A375 (cell line): ENCODE data around the gene CFAP298. TPM values are rescaled to one million over a fixed set of nuclear protein-coding genes. Genes with fewer than 3 reads are reported as not detected.

Experiments used
- small RNA-seq: library from RNA; depleted of rRNA; stranded (forward); fragments of <200 nt; gene quantifications from one replicate; pipeline ENCODE3, GENCODE V24; 2014
- total RNA-seq: library from RNA; depleted of rRNA; stranded (reverse); fragments of >200 nt; shearing (Covaris generic); gene quantifications from 2 replicates; pipeline ENCODE4 v1.2.3, GENCODE V29; 2014; rRNA removed

CFAP298 gene, protein sequence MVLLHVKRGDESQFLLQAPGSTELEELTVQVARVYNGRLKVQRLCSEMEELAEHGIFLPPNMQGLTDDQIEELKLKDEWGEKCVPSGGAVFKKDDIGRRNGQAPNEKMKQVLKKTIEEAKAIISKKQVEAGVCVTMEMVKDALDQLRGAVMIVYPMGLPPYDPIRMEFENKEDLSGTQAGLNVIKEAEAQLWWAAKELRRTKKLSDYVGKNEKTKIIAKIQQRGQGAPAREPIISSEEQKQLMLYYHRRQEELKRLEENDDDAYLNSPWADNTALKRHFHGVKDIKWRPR
- total RNA-seq, result 64.5 and 74.8 TPM in 2 replicates

DNA sequence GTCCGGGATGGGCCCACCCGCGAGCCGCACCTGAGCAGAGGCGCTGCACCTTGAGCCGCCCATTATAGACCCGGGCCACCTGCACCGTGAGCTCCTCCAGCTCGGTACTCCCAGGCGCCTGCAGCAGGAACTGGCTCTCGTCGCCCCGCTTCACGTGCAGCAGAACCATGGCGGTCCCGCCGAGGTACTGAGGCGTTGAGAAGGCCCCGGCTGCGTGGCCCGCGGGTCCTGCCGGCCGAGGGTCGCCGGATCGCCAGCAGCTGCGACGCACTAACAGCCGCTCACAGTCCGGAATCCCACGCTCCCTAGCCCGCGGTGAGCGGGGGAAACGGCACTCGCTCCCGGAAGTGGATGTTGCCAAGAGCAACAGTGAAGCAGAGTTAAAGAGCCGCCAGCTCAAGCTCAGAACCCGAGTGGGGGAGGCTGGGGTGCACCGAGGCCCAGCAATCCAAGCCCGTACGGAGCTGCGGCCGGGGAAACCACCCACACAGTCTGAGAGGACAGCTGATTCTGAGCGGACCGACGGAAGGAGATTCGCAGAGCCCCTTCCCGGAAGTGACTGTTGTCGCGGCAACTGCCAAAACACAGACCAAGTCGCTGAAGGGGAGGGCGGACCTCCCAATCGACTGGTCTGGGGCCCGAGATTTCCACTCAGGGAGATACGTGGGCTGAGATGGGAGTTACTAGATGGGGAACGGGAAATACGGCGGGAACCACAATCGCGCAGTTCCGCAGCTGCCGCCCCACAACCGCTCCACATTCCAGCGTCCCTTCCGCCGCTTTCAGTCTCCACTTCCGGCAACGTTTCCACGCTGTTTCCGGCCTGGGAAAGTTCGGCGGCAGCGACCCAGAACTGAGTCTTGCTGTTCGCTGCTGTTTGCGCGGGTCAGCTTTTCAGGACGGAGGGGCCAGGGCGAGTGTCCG lies at the start of gene CFAP298:
Gene CFAP298, minus strand, starts transcription at position 303 of the 924 bp plus-strand sequence. Its CDS starts 134 bp downstream, at position 169.

GRCh38 chr21:32585042-32585710 lies 27.0 kb downstream of the CFAP298 start, which contains the start of gene TCP10L:
TCP10L (minus strand) TSS chr21:32585523; CDS start chr21:32584304, 1,219 bp downstream.

Small RNAs within 50 kb of the gene (small RNA-seq; reads per million reads assigned to genes)
- gene RNA5SP490, result 1.9 reads per million, percentile 73 among the genes with 10 or more reads in this experiment

Other genes starting within 250 kb of the CFAP298 start
- gene URB1, start 219.4 kb downstream of the CFAP298 start, total RNA-seq, result 22.2 and 22.9 TPM in 2 replicates
- gene EVA1C, start 199.7 kb downstream of the CFAP298 start, total RNA-seq, result 5.2 and 11.0 TPM in 2 replicates
- 0.34 and 1.3 TPM in 2 replicates for gene TCP10L, start 26.9 kb downstream of the CFAP298 start, total RNA-seq
- gene SYNJ1, start 115.6 kb upstream of the CFAP298 start, total RNA-seq, result 2.3 TPM in 2 replicates
- 38.5 and 47.0 TPM in 2 replicates for gene PAXBP1, start 159.4 kb upstream of the CFAP298 start, total RNA-seq